Retinal pigment epithelial cell (primary cell): ENCODE results near the gene PHF2.

Experiments
- DNase-seq: peaks from one replicate; pipeline ENCODE4 v3.0.0-alpha.2; 2010; ENCODE audit warnings: low read depth
- H3K4me3 ChIP-seq: 2 replicates; pipeline ENCODE4 v1.5.1; 2011; ENCODE audit warnings: mild to moderate bottlenecking, low read length, control low read depth, moderate library complexity
- TF ChIP-seq, protein P1 (sequence below): conservative IDR thresholded peaks from 2 replicates; pipeline ENCODE4 v1.5.1; 2011; ENCODE audit warnings: low read depth, low read length, control low read depth, inconsistent platforms

Gene PHF2

DNA sequence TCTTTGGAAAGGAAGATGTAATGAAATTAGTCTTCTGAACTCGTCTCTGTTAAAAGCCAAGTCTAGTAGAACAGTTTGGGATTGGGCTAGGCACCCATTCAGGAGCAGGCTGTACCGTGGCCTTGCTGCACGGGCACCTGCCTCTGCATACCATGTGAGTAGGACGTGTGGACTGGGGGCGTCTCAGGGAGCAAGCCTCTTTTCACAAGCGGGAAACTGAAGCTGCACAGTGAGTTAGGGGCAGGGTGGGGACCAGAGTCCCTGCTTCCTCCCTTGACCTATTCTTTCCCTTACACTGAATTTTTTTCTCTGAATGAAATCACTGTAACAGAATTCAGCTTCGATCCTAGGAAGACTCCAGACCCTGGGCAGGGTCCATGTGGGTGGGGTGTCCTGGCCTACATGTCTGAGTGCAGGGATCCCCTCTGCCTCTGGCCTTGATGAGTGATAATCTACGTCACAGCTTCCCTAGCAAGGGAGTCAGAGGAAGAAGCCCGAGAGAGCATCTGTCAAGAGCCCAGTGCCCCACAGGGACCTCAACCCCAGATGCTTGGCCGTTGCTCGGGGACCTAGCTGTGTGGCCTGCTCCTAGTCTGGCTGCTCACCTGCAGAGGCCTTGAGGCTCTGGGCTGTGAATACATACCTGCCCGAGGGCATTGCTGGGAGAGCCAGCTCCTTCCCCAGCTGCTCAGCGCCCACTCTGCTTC lies 15.1 kb downstream of the PHF2 start:
- TF ChIP-seq, protein P1, sequence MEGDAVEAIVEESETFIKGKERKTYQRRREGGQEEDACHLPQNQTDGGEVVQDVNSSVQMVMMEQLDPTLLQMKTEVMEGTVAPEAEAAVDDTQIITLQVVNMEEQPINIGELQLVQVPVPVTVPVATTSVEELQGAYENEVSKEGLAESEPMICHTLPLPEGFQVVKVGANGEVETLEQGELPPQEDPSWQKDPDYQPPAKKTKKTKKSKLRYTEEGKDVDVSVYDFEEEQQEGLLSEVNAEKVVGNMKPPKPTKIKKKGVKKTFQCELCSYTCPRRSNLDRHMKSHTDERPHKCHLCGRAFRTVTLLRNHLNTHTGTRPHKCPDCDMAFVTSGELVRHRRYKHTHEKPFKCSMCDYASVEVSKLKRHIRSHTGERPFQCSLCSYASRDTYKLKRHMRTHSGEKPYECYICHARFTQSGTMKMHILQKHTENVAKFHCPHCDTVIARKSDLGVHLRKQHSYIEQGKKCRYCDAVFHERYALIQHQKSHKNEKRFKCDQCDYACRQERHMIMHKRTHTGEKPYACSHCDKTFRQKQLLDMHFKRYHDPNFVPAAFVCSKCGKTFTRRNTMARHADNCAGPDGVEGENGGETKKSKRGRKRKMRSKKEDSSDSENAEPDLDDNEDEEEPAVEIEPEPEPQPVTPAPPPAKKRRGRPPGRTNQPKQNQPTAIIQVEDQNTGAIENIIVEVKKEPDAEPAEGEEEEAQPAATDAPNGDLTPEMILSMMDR = no peak
- no peak overlapping the region for H3K4me3 ChIP-seq
- DNase-seq = no peak

DNA sequence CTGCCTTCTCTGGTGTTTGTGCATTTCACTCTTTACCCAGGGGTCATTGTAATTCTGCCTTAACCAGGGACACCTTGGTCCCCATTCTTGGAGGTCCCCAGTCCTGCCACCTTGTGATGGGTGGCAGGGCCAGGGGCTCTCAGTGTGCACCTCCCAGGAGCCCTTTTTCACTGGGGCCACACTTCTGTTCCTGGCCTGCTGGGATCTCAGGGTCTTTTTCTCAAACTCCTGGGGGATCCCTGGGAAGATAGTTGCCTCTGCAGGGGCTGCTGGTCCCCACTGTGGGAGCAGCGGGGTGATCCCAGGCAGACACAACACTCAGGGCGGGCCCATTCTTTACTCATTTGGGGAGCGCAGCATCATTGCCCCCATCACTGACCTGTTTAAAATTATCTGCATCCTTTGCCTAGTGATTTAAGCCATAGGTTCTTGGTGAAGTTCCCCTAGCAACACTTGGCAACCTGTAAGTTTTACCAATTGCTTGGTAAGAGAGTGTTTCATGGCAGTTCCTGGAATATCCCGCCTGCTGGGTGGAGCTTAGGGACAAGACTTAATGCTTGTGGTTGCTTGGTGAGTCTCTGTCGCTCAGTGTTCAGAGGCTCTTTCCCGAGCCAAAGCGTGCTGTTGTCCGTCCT lies 15.7 kb downstream of the PHF2 start:
- DNase-seq = no peak
- TF ChIP-seq, protein P1 = no peak
- H3K4me3 ChIP-seq = no peak overlapping the region

DNA sequence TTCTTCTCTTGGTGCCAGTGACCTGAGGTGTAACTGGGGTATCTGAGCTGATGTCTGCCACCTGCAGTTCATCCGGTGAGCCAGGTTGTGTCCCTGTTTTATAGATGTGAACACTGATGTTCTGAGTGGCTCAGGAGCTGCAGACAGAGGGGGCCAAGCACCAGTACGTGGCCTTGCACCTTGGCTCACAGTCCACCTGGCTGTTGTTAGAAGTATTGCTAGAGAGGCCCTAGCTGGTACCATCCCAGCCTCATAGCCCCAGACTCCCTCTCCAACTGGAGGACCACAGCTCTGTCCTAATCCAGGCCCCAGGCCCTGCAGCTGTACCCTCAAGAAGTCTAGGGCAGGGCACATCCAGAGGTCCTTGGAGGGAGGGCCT lies 16.2 kb downstream of the PHF2 start:
- H3K4me3 ChIP-seq = no peak overlapping the region
- DNase-seq = no peak
- TF ChIP-seq, protein P1 = peak; percentile 15

DNA sequence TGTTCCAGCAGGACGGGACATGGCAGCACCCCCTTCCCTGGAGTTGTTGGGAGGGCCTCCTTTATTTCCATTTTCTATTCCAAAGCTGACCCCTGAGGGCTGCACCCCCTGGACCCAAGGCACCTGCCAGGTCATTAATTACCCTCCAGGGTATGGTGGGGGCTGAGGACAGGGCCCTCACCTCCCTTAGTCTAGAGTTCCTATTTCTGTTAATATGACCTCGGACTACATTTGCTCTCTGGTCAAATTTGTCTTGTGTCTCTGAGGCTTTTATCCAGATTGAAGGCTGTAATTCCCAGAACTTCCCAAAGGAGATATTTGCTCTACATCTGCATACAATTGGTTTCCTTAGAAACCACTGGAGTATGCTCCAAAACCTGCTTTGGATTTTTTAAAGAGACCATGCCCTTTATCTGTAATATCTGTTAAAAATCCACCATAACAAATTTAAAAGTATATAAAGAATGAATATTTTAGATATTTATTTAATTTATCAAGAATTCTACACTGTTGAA lies 16.8 kb downstream of the PHF2 start:
- no peak for DNase-seq
- TF ChIP-seq, protein P1 = no peak
- H3K4me3 ChIP-seq = no peak overlapping the region

DNA sequence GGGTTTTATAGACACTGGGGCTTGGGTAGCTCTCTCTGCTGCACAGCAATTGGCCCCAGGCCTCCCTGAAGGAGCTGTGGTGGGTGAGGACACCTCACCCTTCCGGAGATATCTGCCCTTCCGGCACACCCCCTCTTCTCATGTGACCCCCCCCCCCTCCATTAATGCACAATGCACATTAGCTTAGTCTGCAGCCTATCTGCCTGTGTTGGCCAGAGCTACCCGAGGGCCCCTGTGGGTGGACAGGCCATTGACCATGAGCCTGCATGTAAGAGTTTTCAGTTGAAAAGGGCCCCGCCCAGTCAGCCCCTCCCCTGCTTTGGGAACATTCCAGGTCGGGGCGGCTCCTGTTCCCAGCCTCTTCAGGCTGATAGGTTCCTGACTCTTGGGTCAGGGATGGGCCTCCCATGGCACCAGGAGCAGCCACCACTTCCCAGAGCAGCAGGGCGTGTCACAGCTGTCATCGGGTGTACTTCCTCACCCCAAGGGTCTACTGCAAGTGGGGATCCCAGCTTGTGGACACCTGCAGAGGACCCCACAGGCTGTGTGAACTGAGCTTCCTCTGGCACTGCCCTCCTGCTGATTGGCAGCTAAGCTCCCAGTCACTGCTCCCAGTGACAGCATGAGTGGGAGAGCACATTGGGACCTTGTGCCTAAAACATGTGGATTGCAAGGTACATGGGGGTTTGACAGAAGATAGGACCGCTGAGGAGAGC lies 17.8 kb downstream of the PHF2 start:
- TF ChIP-seq, protein P1 = no peak
- DNase-seq = no peak
- no peak overlapping the region for H3K4me3 ChIP-seq

DNA sequence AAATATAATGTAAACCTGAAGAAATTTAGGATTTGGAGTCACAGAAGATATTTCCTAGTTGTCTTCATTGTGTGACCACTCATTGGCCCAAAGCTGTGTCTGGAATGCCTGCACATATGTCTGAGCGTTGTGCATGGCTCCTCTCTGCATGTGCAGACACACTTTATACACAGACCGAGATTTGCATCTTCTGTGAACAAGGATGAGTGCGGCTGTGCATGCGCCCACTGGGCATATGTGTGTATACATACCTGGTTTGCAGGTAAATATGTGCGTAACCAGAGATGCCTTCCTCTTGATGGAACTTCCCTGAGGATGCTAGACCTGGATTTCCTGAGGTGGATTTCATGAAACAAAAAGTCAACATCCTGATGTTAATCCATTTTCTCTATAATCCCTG lies 19.1 kb downstream of the PHF2 start:
- H3K4me3 ChIP-seq = no peak overlapping the region
- DNase-seq = no peak
- TF ChIP-seq, protein P1 = no peak
